ENCODE data around the gene SFTA2. TPM values are rescaled to one million over a fixed set of nuclear protein-coding genes. Genes with fewer than 3 reads are reported as not detected.
"Not testable (repeated sequence)": the region's sequence is repeated elsewhere in the genome, so short reads cannot be mapped to it uniquely, and the experiment has no call there.

Gene SFTA2
- total and polyA plus RNA-seq, 4 experiments from 2014 or later: 0.44 TPM; not detected in 3

DNA sequence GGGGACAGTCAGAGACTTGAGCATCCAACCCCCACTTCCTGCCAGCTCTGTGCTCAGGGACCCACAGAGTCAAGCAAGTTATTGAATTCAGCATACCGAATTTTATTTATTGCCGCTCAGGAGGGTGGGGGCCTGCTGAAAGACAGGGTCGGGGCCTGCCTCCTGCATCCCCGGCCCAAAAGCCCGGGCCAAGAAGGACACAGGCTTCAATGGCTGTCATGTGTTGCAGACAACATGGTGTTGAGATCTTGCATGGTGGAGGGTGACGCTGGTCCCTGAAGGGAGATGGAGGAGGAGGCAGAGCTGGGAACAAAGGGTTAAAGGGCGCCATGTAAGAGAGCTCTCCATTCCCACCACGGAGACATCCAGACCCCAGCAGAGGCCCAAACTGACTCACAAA, 698 bp downstream of the SFTA2 start:
- Histone ChIP-seq H3K36me3 (ENCODE audit: insufficient read depth, low read length) (no peaks in the 10 kb centered on the region), H3K27me3 (ENCODE audit: insufficient read depth, low read length) (no peaks in the 10 kb centered on the region), H3K9me3 (ENCODE audit: control insufficient read depth in 1 of 2, low read length in 2 of 2) (no peaks in the 10 kb centered on the region), H3K4me1 (ENCODE audit: insufficient read depth, low read length) (no peaks in the 10 kb centered on the region), H3K27ac (ENCODE audit: low read depth, low read length) (no peak overlapping the region), H3K4me3 (ENCODE audit: low read length in 2 of 2) (no peak overlapping the region)
- peaks cover 0 to 4% (median 1%) of the 10 kb centered on the region in 4 donors for H3K4me1 Mint-ChIP-seq
- H3K27me3 Mint-ChIP-seq: no peaks in the 10 kb centered on the region
- peak overlapping the region in 2 of 7 donors; percentile 2 to 4 for H3K27ac Mint-ChIP-seq
- intact Hi-C loops (cut with micrococcal nuclease): no loop called here
- DNase-seq: no peak
- POLR2A ChIA-PET (ENCODE audit: partially characterized antibody): no interaction called here
- H3K36me3 Mint-ChIP-seq: peaks cover 8 to 25% of the 10 kb centered on the region in 2 donors
- H3K4me3 Mint-ChIP-seq: no peak overlapping the region
- peaks cover 0 to 13% (median 4%) of the 10 kb centered on the region in 8 donors for H3K9me3 Mint-ChIP-seq
- CTCF ChIA-PET (ENCODE audit: partially characterized antibody): no interaction called here

DNA sequence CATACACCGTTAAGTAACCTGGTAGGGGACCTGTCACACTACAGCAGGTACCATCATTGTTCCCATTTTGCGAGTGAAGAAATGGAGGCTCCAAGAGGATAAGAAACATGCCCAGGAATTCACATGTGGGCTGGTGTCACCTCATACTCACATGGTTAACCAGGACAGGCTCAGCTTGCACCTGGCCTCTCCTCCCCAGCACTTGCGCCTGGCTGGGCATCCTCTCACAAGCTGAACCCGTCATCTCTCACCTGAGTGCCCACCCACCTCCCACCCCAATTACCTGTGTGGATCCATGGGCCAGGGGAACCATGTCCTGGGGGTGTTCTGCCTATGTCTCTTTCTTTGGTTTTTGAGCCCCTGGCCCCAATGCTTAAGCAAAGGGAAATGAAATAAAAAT, 1.5 kb downstream of the SFTA2 start:
- Histone ChIP-seq H3K4me1 (ENCODE audit: insufficient read depth, low read length) (no peaks in the 10 kb centered on the region), H3K27ac (ENCODE audit: low read depth, low read length) (no peak overlapping the region), H3K36me3 (ENCODE audit: insufficient read depth, low read length) (no peaks in the 10 kb centered on the region), H3K9me3 (ENCODE audit: control insufficient read depth in 1 of 2, low read length in 2 of 2) (no peaks in the 10 kb centered on the region), H3K27me3 (ENCODE audit: insufficient read depth, low read length) (no peaks in the 10 kb centered on the region), H3K4me3 (ENCODE audit: low read length in 2 of 2) (no peak overlapping the region)
- intact Hi-C loops (cut with micrococcal nuclease): no loop called here
- H3K9me3 Mint-ChIP-seq: peaks cover 0 to 13% (median 4%) of the 10 kb centered on the region in 8 donors
- peaks cover 10 to 27% of the 10 kb centered on the region in 2 donors for H3K36me3 Mint-ChIP-seq
- no peak overlapping the region for H3K4me3 Mint-ChIP-seq
- H3K27me3 Mint-ChIP-seq: no peaks in the 10 kb centered on the region
- ChIA-PET CTCF (ENCODE audit: partially characterized antibody) (interaction anchor here (0.9 to 1.2 kb wide), 2 partner anchors 10 to 149 kb away, joined by 3 to 4 read pairs; no protein-coding TSS in a partner anchor), POLR2A (ENCODE audit: partially characterized antibody) (no interaction called here)
- no peak overlapping the region for H3K27ac Mint-ChIP-seq
- H3K4me1 Mint-ChIP-seq: peaks cover 0 to 3% (median 1%) of the 10 kb centered on the region in 4 donors
- no peak for DNase-seq

DNA sequence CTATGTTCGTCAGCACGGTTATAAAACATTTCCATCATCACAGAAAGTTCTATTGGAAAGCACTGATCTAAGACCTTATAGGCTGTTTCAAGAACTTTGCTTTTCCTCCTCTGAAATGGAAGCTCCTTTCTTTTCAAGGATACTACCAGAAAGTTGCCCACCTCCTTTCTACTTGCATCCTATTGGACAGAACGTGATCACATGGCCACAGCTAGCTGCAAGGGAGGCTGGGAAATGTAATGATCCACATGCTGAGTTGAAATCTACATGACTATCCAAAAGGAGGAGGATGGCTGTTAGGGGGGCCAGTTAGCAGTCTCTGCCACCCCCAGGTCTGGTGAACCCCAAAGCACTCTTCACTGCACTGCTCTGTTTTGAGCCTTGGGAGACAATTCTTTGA, 3.3 kb downstream of the SFTA2 start:
- H3K27ac Mint-ChIP-seq: no peak overlapping the region
- intact Hi-C loops (cut with micrococcal nuclease): no loop called here
- Histone ChIP-seq H3K9me3 (ENCODE audit: control insufficient read depth in 1 of 2, low read length in 2 of 2) (no peaks in the 10 kb centered on the region), H3K36me3 (ENCODE audit: insufficient read depth, low read length) (no peaks in the 10 kb centered on the region), H3K27ac (ENCODE audit: low read depth, low read length) (no peak overlapping the region), H3K4me3 (ENCODE audit: low read length in 2 of 2) (no peak overlapping the region), H3K4me1 (ENCODE audit: insufficient read depth, low read length) (no peaks in the 10 kb centered on the region), H3K27me3 (ENCODE audit: insufficient read depth, low read length) (no peaks in the 10 kb centered on the region)
- DNase-seq: no peak
- H3K9me3 Mint-ChIP-seq: peaks cover 0 to 13% (median 4%) of the 10 kb centered on the region in 8 donors
- no peaks in the 10 kb centered on the region for H3K27me3 Mint-ChIP-seq
- no peaks in the 10 kb centered on the region for H3K4me1 Mint-ChIP-seq
- no peak overlapping the region for H3K4me3 Mint-ChIP-seq
- H3K36me3 Mint-ChIP-seq: peaks cover 19 to 30% of the 10 kb centered on the region in 2 donors
- ChIA-PET POLR2A (ENCODE audit: partially characterized antibody) (no interaction called here), CTCF (ENCODE audit: partially characterized antibody) (no interaction called here)

DNA sequence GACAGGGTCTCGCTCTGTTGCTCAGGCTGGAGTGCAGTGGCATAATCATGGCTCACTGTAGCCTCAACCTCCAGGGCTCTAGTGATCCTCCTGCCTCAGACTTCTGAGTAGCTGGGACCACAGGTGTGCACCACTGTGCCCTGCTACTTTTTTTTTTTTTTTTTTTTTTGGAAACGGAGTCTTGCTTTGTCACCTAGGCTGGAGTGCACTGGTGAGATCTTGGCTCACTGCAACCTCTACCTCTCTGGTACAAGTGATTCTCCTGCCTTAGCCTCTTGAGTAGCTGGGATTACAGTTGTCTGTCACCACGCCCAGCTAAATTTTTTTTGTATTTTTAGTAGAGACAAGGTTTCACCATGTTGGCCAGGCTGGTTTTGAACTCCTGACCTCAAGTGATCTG, 4.9 kb downstream of the SFTA2 start:
- H3K36me3 ChIP-seq (ENCODE audit: insufficient read depth, low read length): peaks cover 11% of the 10 kb centered on the region
- H3K27ac ChIP-seq (ENCODE audit: low read depth, low read length); POLR2A ChIA-PET (ENCODE audit: partially characterized antibody); H3K4me3 Mint-ChIP-seq; DNase-seq; H3K27ac Mint-ChIP-seq; H3K9me3 ChIP-seq (ENCODE audit: control insufficient read depth in 1 of 2, low read length in 2 of 2); H3K4me1 Mint-ChIP-seq; H3K4me3 ChIP-seq (ENCODE audit: low read length in 2 of 2); intact Hi-C loops (cut with micrococcal nuclease); H3K4me1 ChIP-seq (ENCODE audit: insufficient read depth, low read length); H3K27me3 ChIP-seq (ENCODE audit: insufficient read depth, low read length); H3K27me3 Mint-ChIP-seq: not testable (repeated sequence)
- peaks cover 35% of the 10 kb centered on the region in 2 donors for H3K36me3 Mint-ChIP-seq
- H3K9me3 Mint-ChIP-seq: peaks cover 0 to 13% (median 4%) of the 10 kb centered on the region in 8 donors
- CTCF ChIA-PET (ENCODE audit: partially characterized antibody): interaction anchor here (1.3 kb wide), 1 partner anchor 160 kb away, joined by 4 read pairs; no protein-coding TSS in a partner anchor

DNA sequence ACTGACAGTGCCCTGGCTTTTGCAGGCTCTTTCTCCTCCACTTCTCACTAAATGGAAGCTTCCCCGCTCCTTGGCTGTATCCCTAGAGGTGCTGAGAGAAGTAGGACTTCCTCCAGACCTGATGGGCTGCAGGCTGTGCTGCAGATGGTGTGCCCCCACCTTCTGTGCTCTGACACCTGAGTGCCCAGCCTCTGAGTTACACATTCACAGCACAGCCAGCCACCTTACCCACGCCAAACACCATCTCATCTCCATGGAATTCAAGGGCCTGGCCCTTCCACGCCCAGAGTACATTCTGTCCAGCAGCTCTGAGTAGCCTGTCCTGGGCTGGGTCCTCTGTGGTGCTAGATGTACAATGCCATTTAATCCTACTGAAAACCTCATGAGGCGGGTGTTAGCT, 5.3 kb downstream of the SFTA2 start:
- H3K9me3 ChIP-seq (ENCODE audit: control insufficient read depth in 1 of 2, low read length in 2 of 2): no peaks in the 10 kb centered on the region
- H3K27me3 ChIP-seq (ENCODE audit: insufficient read depth, low read length): no peaks in the 10 kb centered on the region
- DNase-seq: no peak
- H3K27ac Mint-ChIP-seq: peak overlapping the region in 1 of 7 donors; percentile 6
- peaks cover 36 to 37% of the 10 kb centered on the region in 2 donors for H3K36me3 Mint-ChIP-seq
- H3K27ac ChIP-seq (ENCODE audit: low read depth, low read length): no peak overlapping the region
- no peaks in the 10 kb centered on the region for H3K27me3 Mint-ChIP-seq
- H3K4me3 ChIP-seq (ENCODE audit: low read length in 2 of 2): no peak overlapping the region
- no peaks in the 10 kb centered on the region for H3K4me1 ChIP-seq (ENCODE audit: insufficient read depth, low read length)
- ChIA-PET CTCF (ENCODE audit: partially characterized antibody) (interaction anchor here (1.3 kb wide), 1 partner anchor 160 kb away, joined by 4 read pairs; no protein-coding TSS in a partner anchor), POLR2A (ENCODE audit: partially characterized antibody) (no interaction called here)
- peaks cover 0 to 13% (median 4%) of the 10 kb centered on the region in 8 donors for H3K9me3 Mint-ChIP-seq
- peaks cover 15% of the 10 kb centered on the region for H3K36me3 ChIP-seq (ENCODE audit: insufficient read depth, low read length)
- no peak overlapping the region for H3K4me3 Mint-ChIP-seq
- no peaks in the 10 kb centered on the region for H3K4me1 Mint-ChIP-seq
- intact Hi-C loops (cut with micrococcal nuclease): no loop called here

DNA sequence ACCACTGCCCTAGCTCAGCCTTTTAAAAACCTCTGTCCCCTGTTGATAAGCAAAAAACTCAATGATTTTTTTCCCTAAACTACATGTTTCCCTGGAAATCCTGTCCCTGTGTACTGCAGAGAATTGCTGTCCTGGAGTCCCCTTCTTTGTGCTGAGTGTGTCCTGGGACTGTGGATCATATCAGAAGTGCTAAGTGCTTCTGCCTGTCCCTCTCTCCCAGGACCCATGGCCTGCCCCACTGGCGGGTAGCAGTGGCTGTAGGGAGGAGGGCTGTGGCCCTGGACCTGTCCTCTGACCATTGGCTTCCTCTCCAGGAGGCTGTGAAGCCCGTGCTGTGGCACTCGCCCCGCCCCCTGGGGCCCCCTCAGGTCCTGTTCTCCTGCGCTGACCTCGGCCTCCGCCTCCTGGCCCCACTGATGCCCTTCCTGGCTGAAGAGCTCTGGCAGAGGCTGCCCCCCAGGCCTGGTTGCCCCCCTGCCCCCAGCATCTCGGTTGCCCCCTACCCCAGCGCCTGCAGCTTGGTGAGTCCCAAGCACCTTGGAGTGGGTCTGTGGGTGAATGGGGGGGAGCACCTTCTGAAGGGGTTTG, 7.8 kb downstream of the SFTA2 start:
- CTCF ChIA-PET (ENCODE audit: partially characterized antibody); intact Hi-C loops (cut with micrococcal nuclease); H3K27me3 ChIP-seq (ENCODE audit: insufficient read depth, low read length); H3K4me3 Mint-ChIP-seq; H3K27ac ChIP-seq (ENCODE audit: low read depth, low read length); H3K9me3 ChIP-seq (ENCODE audit: control insufficient read depth in 1 of 2, low read length in 2 of 2); DNase-seq; H3K4me1 ChIP-seq (ENCODE audit: insufficient read depth, low read length); H3K27me3 Mint-ChIP-seq; H3K4me3 ChIP-seq (ENCODE audit: low read length in 2 of 2); H3K4me1 Mint-ChIP-seq; POLR2A ChIA-PET (ENCODE audit: partially characterized antibody): not testable (repeated sequence)
- H3K36me3 Mint-ChIP-seq: peaks cover 50 to 60% of the 10 kb centered on the region in 2 donors
- H3K9me3 Mint-ChIP-seq: peaks cover 0 to 12% (median 3%) of the 10 kb centered on the region in 8 donors
- H3K27ac Mint-ChIP-seq: peak overlapping the region in 1 of 7 donors; percentile 36
- H3K36me3 ChIP-seq (ENCODE audit: insufficient read depth, low read length): peaks cover 33% of the 10 kb centered on the region

DNA sequence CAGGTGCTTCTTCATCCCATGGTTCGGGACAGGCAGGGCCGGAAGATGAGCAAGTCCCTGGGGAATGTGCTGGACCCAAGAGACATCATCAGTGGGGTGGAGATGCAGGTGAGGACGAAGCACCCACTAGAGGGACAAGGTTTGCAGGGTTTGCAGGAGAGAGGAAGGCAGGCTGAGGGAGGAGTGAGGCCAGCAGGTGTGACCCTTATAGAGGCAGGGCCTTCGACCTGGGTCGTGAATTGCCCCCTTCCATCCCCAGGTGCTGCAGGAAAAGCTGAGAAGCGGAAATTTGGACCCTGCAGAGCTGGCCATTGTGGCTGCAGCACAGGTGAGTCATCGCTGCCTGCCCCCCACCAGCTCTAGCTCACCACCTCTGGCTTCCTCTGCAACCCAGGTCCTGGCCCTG, 9.5 kb downstream of the SFTA2 start:
- intact Hi-C loops (cut with micrococcal nuclease): no loop called here
- Mint-ChIP-seq H3K27ac (peak overlapping the region in 2 of 7 donors; percentile 35 to 42), H3K4me3 (no peak overlapping the region), H3K36me3 (peaks cover 46 to 70% of the 10 kb centered on the region in 2 donors), H3K27me3 (no peaks in the 10 kb centered on the region), H3K9me3 (no peaks in the 10 kb centered on the region), H3K4me1 (peaks cover 0 to 4% (median 0%) of the 10 kb centered on the region in 4 donors)
- ChIA-PET CTCF (ENCODE audit: partially characterized antibody) (no interaction called here), POLR2A (ENCODE audit: partially characterized antibody) (no interaction called here)
- DNase-seq: no peak
- no peak overlapping the region for H3K27ac ChIP-seq (ENCODE audit: low read depth, low read length)
- no peaks in the 10 kb centered on the region for H3K9me3 ChIP-seq (ENCODE audit: control insufficient read depth in 1 of 2, low read length in 2 of 2)
- no peaks in the 10 kb centered on the region for H3K27me3 ChIP-seq (ENCODE audit: insufficient read depth, low read length)
- H3K4me3 ChIP-seq (ENCODE audit: low read length in 2 of 2): no peak overlapping the region
- H3K4me1 ChIP-seq (ENCODE audit: insufficient read depth, low read length): no peaks in the 10 kb centered on the region
- peaks cover 40% of the 10 kb centered on the region for H3K36me3 ChIP-seq (ENCODE audit: insufficient read depth, low read length)
